Measurements from ENCODE around the gene RUVBL1.

DNA sequence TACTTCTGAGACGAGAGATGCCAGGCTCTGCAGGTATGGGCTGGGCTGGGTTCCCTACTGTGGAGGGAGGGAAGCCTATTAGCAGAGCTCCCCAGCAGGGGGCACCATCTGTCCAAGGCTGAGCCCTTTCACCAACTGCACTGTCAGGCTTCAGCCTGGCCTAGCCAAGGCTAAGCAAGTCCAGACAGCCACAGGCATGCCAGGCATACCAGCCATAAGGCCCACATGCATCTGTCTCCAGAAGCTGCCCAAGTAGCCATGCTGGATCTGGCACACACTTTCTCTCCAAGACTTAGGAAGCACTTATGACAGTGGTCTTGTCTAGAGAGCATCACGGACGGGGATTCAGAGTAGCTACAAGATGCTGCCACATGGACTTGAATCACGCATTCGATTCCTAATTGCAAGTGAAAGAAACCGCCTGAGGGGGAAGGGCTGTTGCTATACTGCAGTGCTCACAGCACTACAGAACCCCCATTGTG, 28.3 kb downstream of the RUVBL1 start:
- no peak for TF ChIP-seq EZH2phosphoT487 (IDR thresholded peaks at IDR 0.05; ENCODE audit: insufficient read depth, low read depth)
- TF ChIP-seq EZH2 (IDR thresholded peaks at IDR 0.05; ENCODE audit: insufficient read depth, poor library complexity, severe bottlenecking): no peak
